Kidney (tissue), 14 donors: ENCODE measurements around the gene IQGAP3. TPM values are rescaled to one million over a fixed set of nuclear protein-coding genes. Genes with fewer than 3 reads are reported as not detected.

Experiments
- DNase-seq, 5 donors: peaks; one replicate each; pipeline ENCODE4 v3.0.0-alpha.2; 2013 to 2020
- FAIRE-seq: peaks from 2 replicates; lab custom pipeline; 2012; peaks lifted over from hg19 to GRCh38; lab: Jason Lieb, UNC
- H3K27ac ChIP-seq, 2 donors: one replicate each; pipeline ENCODE4 v1.7.0; 2013; ENCODE audit warnings: low read depth in 2 of 2, low read length in 2 of 2, inconsistent platforms in 1 of 2
- H3K27me3 ChIP-seq: one replicate; pipeline ENCODE4 v1.7.1; 2013; ENCODE audit warnings: low read length, inconsistent platforms; ENCODE audit not compliant: control insufficient read depth, insufficient read depth
- H3K36me3 ChIP-seq, 3 donors: one replicate each; pipeline versions ENCODE4 v1.7.0 to v1.7.1; 2013; ENCODE audit warnings: low read length in 3 of 3, control low read depth in 1 of 3, inconsistent platforms in 1 of 3; ENCODE audit not compliant: insufficient read depth in 3 of 3, control insufficient read depth in 2 of 3
- H3K4me1 ChIP-seq, 3 donors: one replicate each; pipeline versions ENCODE4 v1.7.0 to v1.7.1; 2013; ENCODE audit warnings: low read length in 3 of 3, inconsistent platforms in 1 of 3, low read depth in 1 of 3; ENCODE audit not compliant: control insufficient read depth in 2 of 3, insufficient read depth in 2 of 3
- H3K4me3 ChIP-seq, 3 donors: one replicate each; pipeline versions ENCODE4 v1.7.0 to v1.8.1; 2013; ENCODE audit warnings: low read length in 3 of 3, control low read depth in 1 of 3, inconsistent platforms in 1 of 3
- H3K9ac ChIP-seq, 3 donors: one replicate each; pipeline versions ENCODE4 v1.7.0 to v1.7.1; 2013; ENCODE audit warnings: low read length in 3 of 3, control low read depth in 1 of 3, inconsistent platforms in 1 of 3
- H3K9me3 ChIP-seq, 3 donors: one replicate each; pipeline versions ENCODE4 v1.7.0 to v1.7.1; 2013; ENCODE audit warnings: low read length in 3 of 3, control low read depth in 1 of 3, inconsistent platforms in 1 of 3; ENCODE audit not compliant: control insufficient read depth in 2 of 3, insufficient read depth in 1 of 3
- intact Hi-C: fragments of 100-400 bp; cut with DNase I; formaldehyde crosslinking; loops from one replicate; pipeline ENCODE4 v1.11.1; 2022
- polyA plus RNA-seq: library from polyadenylated mRNA; stranded (reverse); fragments of 350-450 nt; fragmentation: Illumina TruSeq; extraction: RNeasy Lipid Tissue Mini Kit (QIAGEN cat#74804); gene quantifications from one replicate; pipeline ENCODE4 v1.2.3, GENCODE V29; 2014; ENCODE audit warnings: low read depth, low replicate concordance; ENCODE audit not compliant: insufficient read depth
- total RNA-seq: library from RNA; stranded (reverse); fragmentation: NEBNext Ultra II Directional; extraction: Animal tissue kit (Norgen Biotek cat#: 25700); gene quantifications from one replicate; pipeline ENCODE4 v1.2.1, GENCODE V29; 2021
- TF ChIP-seq, protein P1 (sequence below): IDR thresholded peaks from 3 replicates; pipeline ENCODE4 v1.5.1; 2012; ENCODE audit warnings: mild to moderate bottlenecking, moderate library complexity, borderline replicate concordance; ENCODE audit not compliant: insufficient read depth; ENCODE audit errors: extremely low read depth
- donor health status: control.
- donor health status: control.
- donor health status: control.
- donor health status: control.
- donor health status: control.
- donor health status: DM: yes; HTN: yes; CAD: no.
- donor health status: Normal renal cell carcinoma (clear cell type).

Gene IQGAP3
- total and polyA plus RNA-seq, 2 donors from 2014 or later: 0.13 to 1.7 TPM

DNA sequence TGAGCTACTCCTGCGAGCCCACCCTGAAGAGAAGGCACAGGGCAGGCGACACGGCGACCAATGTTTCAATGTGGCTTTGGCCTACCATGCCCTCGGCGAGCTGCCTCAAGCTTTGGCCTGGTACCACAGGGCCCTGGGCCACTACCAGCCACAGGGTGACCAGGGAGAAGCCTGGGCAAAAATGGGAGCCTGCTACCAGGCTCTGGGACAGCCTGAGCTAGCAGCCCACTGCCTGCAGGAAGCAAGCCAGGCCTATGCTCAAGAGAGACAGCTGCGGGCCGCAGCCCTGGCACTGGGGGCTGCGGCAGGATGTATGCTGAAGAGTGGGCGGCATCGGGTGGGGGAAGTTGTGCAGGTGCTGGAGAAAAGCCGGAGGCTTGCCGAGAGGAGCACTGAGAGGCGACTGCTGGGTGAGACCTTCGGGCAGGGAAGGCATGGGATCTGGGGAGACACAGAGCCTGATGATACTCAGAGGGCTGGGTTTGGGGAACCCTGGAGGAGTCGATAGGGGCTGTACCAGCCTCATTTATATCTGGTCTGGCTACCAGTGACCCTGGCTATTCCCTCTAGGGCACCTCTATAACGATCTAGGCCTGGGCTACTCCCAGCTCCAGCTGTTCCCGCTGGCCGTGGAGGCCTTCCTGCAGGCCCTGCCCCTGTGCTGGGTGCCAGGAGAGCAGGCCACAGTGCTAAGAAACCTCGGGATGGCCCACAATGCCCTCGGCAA, 9.5 kb upstream of the IQGAP3 start:
- intact Hi-C loops: no loop called here
- H3K9ac ChIP-seq: no peak overlapping the region
- H3K36me3 ChIP-seq: no peaks in the 10 kb centered on the region
- FAIRE-seq (no peak), DNase-seq (peak in 2 of 5 donors; percentile 32 to 55)
- no peaks in the 10 kb centered on the region for H3K27me3 ChIP-seq
- no peaks in the 10 kb centered on the region for H3K9me3 ChIP-seq
- H3K4me3 ChIP-seq: no peak overlapping the region
- no peak overlapping the region for H3K27ac ChIP-seq
- no peaks in the 10 kb centered on the region for H3K4me1 ChIP-seq
- TF ChIP-seq, protein P1, sequence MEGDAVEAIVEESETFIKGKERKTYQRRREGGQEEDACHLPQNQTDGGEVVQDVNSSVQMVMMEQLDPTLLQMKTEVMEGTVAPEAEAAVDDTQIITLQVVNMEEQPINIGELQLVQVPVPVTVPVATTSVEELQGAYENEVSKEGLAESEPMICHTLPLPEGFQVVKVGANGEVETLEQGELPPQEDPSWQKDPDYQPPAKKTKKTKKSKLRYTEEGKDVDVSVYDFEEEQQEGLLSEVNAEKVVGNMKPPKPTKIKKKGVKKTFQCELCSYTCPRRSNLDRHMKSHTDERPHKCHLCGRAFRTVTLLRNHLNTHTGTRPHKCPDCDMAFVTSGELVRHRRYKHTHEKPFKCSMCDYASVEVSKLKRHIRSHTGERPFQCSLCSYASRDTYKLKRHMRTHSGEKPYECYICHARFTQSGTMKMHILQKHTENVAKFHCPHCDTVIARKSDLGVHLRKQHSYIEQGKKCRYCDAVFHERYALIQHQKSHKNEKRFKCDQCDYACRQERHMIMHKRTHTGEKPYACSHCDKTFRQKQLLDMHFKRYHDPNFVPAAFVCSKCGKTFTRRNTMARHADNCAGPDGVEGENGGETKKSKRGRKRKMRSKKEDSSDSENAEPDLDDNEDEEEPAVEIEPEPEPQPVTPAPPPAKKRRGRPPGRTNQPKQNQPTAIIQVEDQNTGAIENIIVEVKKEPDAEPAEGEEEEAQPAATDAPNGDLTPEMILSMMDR: no peak

DNA sequence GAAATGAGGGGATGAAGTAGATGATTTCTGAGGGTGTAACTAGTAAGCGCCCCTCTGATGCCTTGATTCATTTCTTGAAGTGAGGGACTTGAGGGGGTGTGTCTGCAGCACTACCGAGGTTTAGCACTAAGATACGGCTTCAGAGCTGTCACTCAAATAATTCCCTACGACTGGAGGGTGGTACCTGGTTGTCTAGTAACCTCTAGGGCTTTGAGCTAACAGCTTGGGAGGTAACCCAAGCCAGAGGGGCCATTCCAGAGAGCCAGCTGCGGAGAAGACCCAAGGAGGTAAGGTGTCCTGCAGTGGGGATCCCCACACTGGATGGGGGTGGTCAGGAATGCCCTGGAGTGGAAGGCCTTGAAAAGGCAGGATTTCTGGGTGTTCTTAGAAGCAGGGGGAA, 7.1 kb upstream of the IQGAP3 start, which contains the start of gene TTC24:
TTC24 (plus strand) TSS at position 252 of the 400 bp plus-strand sequence. CDS start 1,642 bp downstream, outside the sequence.
- DNase-seq (peak in 3 of 5 donors; percentile 67 to 78 (median 72)), FAIRE-seq (no peak)
- intact Hi-C loops: no loop called here

DNA sequence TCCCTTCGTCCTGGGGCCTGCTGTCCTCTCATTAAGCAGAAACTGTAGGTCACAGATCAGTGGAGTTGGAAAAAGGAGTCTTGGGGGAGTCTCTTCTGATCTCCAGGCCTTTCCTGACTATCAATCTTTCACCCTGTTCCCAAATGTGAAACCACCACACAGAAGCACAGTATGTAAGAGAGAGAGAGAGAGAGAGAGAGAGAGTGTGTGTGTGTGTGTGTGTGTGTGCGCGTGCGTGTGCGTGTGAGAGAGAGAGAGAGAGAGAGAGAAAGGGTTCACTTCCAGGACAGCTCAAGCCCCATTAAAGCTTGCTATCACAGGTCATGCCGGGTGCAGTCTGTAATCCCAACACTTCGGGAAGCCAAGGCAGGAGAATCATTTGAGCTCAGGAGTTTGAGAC, 5.7 kb upstream of the IQGAP3 start:
- H3K9me3 ChIP-seq: no peaks in the 10 kb centered on the region
- intact Hi-C loops: no loop called here
- TF ChIP-seq, protein P1: no peak
- no peak overlapping the region for H3K27ac ChIP-seq
- H3K27me3 ChIP-seq: no peaks in the 10 kb centered on the region
- H3K4me3 ChIP-seq: no peak overlapping the region
- H3K4me1 ChIP-seq: no peaks in the 10 kb centered on the region
- DNase-seq (peak in 4 of 5 donors; percentile 68 to 90 (median 80)), FAIRE-seq (no peak)
- no peak overlapping the region for H3K9ac ChIP-seq
- no peaks in the 10 kb centered on the region for H3K36me3 ChIP-seq

More for the DNA sequence above, 7.1 kb upstream of the IQGAP3 start, which contains the start of gene TTC24:
- no peak within 1 kb of the TSS for H3K4me3 ChIP-seq
- no peak within 1 kb of the TSS for H3K27ac ChIP-seq
- H3K36me3 ChIP-seq: no peaks in the 10 kb centered on the region
- H3K27me3 ChIP-seq: no peaks in the 10 kb centered on the region
- TF ChIP-seq, protein P1: no peak
- no peaks in the 10 kb centered on the region for H3K4me1 ChIP-seq
- no peaks in the 10 kb centered on the region for H3K9me3 ChIP-seq
- no peak within 1 kb of the TSS for H3K9ac ChIP-seq
